Measurements from ENCODE around the gene SARNP. TPM values are rescaled to one million over a fixed set of nuclear protein-coding genes. Genes with fewer than 3 reads are reported as not detected.

The SARNP gene
- total and polyA plus RNA-seq, 10 of the 15 experiments (the other 5 are each of a cell fraction or from before 2014, with no cell fraction given) = 77.6 to 445 (median 188) TPM

DNA sequence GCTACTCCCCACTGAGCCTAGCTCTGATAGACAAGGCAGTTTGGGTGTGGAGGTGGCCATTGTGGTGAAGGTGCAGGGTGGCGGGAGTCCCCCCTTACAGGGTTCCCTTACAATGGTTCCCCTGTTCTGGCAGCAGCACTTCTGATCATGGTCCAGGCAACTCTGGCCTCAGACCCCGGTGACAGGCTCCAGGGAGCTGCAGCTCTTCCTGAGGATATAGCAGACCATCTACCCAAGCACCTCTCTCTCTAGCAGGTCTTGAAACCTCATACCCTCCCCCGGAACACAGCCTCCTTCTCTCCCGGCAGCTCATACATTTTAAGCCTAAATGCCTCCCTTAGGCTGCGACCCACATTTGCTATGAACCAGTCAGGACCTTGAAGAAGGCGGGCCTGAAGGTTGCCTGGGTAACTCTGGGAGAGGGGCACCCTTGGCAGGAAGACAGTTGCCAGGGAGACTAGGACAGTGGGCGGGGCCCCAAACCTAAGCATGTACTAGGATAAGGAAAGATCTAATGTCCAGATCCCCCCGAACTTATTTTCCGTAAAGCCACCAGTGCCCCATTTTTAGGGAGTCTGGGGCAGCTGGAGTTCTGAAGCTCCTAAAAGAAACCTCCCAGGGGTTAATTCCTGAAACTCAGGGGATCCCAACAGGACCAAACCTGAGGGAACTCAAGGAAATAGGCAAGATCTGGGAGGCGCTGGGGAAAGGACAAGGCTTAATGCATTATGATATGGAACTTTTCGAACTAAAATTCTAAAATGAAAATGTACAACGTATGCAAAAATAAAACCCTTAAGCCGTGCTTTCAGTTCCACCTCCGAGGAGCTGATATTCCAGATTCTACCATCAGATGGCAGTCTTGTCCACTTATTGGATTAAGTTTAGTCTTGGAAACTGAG, 79.2 kb downstream of the SARNP start (continued):
- TF ChIP-seq, protein P1, sequence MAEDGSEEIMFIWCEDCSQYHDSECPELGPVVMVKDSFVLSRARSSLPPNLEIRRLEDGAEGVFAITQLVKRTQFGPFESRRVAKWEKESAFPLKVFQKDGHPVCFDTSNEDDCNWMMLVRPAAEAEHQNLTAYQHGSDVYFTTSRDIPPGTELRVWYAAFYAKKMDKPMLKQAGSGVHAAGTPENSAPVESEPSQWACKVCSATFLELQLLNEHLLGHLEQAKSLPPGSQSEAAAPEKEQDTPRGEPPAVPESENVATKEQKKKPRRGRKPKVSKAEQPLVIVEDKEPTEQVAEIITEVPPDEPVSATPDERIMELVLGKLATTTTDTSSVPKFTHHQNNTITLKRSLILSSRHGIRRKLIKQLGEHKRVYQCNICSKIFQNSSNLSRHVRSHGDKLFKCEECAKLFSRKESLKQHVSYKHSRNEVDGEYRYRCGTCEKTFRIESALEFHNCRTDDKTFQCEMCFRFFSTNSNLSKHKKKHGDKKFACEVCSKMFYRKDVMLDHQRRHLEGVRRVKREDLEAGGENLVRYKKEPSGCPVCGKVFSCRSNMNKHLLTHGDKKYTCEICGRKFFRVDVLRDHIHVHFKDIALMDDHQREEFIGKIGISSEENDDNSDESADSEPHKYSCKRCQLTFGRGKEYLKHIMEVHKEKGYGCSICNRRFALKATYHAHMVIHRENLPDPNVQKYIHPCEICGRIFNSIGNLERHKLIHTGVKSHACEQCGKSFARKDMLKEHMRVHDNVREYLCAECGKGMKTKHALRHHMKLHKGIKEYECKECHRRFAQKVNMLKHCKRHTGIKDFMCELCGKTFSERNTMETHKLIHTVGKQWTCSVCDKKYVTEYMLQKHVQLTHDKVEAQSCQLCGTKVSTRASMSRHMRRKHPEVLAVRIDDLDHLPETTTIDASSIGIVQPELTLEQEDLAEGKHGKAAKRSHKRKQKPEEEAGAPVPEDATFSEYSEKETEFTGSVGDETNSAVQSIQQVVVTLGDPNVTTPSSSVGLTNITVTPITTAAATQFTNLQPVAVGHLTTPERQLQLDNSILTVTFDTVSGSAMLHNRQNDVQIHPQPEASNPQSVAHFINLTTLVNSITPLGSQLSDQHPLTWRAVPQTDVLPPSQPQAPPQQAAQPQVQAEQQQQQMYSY (CRISPR knock-in tag; IDR thresholded peaks at IDR 0.05) = no peak
- TF ChIP-seq KDM1A (IDR thresholded peaks at IDR 0.05; ENCODE audit: borderline replicate concordance) (no peak), NFYB (IDR thresholded peaks at IDR 0.05; ENCODE audit: insufficient read depth, low read depth, low read length) (no peak), SP1 (IDR thresholded peaks at IDR 0.05; ENCODE audit: low read depth, low read length) (peak; percentile 56), TAF1 (IDR thresholded peaks at IDR 0.05; ENCODE audit: borderline replicate concordance, low read depth, low read length) (0 out of 2 replicates have a peak, but pooled peaks have one; percentile 31), MXI1 (IDR thresholded peaks at IDR 0.05; ENCODE audit: low read depth, low read length) (peak; percentile 97), DPF2 (IDR thresholded peaks at IDR 0.05) (peak; percentile 48), RBBP5 (conservative IDR thresholded peaks at IDR 0.05) (no peak), MTA2 (IDR thresholded peaks at IDR 0.05; ENCODE audit: low read depth) (no peak; the same call in 1 of the 2 replicates), TCF7 (IDR thresholded peaks at IDR 0.05; ENCODE audit: borderline replicate concordance) (no peak)
- TF ChIP-seq, protein P2, sequence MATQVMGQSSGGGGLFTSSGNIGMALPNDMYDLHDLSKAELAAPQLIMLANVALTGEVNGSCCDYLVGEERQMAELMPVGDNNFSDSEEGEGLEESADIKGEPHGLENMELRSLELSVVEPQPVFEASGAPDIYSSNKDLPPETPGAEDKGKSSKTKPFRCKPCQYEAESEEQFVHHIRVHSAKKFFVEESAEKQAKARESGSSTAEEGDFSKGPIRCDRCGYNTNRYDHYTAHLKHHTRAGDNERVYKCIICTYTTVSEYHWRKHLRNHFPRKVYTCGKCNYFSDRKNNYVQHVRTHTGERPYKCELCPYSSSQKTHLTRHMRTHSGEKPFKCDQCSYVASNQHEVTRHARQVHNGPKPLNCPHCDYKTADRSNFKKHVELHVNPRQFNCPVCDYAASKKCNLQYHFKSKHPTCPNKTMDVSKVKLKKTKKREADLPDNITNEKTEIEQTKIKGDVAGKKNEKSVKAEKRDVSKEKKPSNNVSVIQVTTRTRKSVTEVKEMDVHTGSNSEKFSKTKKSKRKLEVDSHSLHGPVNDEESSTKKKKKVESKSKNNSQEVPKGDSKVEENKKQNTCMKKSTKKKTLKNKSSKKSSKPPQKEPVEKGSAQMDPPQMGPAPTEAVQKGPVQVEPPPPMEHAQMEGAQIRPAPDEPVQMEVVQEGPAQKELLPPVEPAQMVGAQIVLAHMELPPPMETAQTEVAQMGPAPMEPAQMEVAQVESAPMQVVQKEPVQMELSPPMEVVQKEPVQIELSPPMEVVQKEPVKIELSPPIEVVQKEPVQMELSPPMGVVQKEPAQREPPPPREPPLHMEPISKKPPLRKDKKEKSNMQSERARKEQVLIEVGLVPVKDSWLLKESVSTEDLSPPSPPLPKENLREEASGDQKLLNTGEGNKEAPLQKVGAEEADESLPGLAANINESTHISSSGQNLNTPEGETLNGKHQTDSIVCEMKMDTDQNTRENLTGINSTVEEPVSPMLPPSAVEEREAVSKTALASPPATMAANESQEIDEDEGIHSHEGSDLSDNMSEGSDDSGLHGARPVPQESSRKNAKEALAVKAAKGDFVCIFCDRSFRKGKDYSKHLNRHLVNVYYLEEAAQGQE (IDR thresholded peaks at IDR 0.05; ENCODE audit: low read depth, low read length) = no peak
- TF ChIP-seq, protein P3, sequence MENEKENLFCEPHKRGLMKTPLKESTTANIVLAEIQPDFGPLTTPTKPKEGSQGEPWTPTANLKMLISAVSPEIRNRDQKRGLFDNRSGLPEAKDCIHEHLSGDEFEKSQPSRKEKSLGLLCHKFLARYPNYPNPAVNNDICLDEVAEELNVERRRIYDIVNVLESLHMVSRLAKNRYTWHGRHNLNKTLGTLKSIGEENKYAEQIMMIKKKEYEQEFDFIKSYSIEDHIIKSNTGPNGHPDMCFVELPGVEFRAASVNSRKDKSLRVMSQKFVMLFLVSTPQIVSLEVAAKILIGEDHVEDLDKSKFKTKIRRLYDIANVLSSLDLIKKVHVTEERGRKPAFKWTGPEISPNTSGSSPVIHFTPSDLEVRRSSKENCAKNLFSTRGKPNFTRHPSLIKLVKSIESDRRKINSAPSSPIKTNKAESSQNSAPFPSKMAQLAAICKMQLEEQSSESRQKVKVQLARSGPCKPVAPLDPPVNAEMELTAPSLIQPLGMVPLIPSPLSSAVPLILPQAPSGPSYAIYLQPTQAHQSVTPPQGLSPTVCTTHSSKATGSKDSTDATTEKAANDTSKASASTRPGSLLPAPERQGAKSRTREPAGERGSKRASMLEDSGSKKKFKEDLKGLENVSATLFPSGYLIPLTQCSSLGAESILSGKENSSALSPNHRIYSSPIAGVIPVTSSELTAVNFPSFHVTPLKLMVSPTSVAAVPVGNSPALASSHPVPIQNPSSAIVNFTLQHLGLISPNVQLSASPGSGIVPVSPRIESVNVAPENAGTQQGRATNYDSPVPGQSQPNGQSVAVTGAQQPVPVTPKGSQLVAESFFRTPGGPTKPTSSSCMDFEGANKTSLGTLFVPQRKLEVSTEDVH (IDR thresholded peaks at IDR 0.05; ENCODE audit: low read depth, partially characterized antibody) = peak; percentile 34
- TF ChIP-seq, protein P4, sequence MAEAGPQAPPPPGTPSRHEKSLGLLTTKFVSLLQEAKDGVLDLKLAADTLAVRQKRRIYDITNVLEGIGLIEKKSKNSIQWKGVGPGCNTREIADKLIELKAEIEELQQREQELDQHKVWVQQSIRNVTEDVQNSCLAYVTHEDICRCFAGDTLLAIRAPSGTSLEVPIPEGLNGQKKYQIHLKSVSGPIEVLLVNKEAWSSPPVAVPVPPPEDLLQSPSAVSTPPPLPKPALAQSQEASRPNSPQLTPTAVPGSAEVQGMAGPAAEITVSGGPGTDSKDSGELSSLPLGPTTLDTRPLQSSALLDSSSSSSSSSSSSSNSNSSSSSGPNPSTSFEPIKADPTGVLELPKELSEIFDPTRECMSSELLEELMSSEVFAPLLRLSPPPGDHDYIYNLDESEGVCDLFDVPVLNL (IDR thresholded peaks at IDR 0.05; ENCODE audit: low read depth, low read length) = no peak
- TF ChIP-seq, protein P5, sequence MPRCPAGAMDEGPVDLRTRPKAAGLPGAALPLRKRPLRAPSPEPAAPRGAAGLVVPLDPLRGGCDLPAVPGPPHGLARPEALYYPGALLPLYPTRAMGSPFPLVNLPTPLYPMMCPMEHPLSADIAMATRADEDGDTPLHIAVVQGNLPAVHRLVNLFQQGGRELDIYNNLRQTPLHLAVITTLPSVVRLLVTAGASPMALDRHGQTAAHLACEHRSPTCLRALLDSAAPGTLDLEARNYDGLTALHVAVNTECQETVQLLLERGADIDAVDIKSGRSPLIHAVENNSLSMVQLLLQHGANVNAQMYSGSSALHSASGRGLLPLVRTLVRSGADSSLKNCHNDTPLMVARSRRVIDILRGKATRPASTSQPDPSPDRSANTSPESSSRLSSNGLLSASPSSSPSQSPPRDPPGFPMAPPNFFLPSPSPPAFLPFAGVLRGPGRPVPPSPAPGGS (IDR thresholded peaks at IDR 0.05; ENCODE audit: borderline replicate concordance, insufficient read depth, low read depth, low read length, poor library complexity, severe bottlenecking) = no peak

All from GM12878 (cell line).